HEK293 (cell line): Measurements from ENCODE around the gene TDRD10.

ENCODE experiments used
- CTCF ChIA-PET: fragments of 350-600 bp; formaldehyde crosslinking; extraction: SDS; loops from one replicate; lab custom pipeline; 2021; ENCODE audit warnings: antibody characterized with exemption; lab: Yijun Ruan, JAX
- POLR2A ChIA-PET: fragments of 300-600 bp; formaldehyde crosslinking; extraction: SDS; loops from one replicate; lab custom pipeline; 2020; ENCODE audit warnings: antibody characterized with exemption, inconsistent platforms; lab: Yijun Ruan, JAX
- H3K27ac ChIP-seq: fragments of 200-500 bp; sonication (Bioruptor generic); 2 replicates; pipeline ENCODE4 v1.5.1; 2014; ENCODE audit warnings: low read depth, low read length, control low read depth, inconsistent platforms; ENCODE audit errors: extremely low read depth
- H3K36me3 ChIP-seq, 2 experiments: fragments of 200-500 bp in 1 of 2; sonication (Bioruptor generic) in 1 of 2; 1 replicate in 1 of 2; 2 replicates in 1 of 2; pipeline ENCODE4 v1.5.1; 2014 to 2017; ENCODE audit warnings: inconsistent platforms in 2 of 2, low read length in 2 of 2; ENCODE audit not compliant: control insufficient read depth in 2 of 2, insufficient read depth in 1 of 2
- H3K4me1 ChIP-seq: fragments of 200-500 bp; sonication (Bioruptor generic); 2 replicates; pipeline ENCODE4 v1.5.1; 2014; ENCODE audit warnings: mild to moderate bottlenecking, low read length, inconsistent platforms; ENCODE audit not compliant: control insufficient read depth, insufficient read depth
- H3K4me3 ChIP-seq: 2 replicates; pipeline ENCODE4 v1.5.1; 2011; ENCODE audit warnings: low read depth, mild to moderate bottlenecking, control low read depth, low read length, moderate library complexity
- H3K9me3 ChIP-seq: fragments of 200-500 bp; sonication (Bioruptor generic); 2 replicates; pipeline ENCODE4 v1.5.1; 2014; ENCODE audit warnings: low read depth, low read length, inconsistent platforms; ENCODE audit not compliant: control insufficient read depth, insufficient read depth
- BCL11A ChIP-seq: fragments of 450-650 bp; formaldehyde crosslinking; IDR thresholded peaks from 2 replicates; pipeline ENCODE4 v1.5.1; 2016; ENCODE audit warnings: low read depth, missing biosample characterization, missing genetic modification characterization
- BCL11B ChIP-seq: fragments of 450-650 bp; formaldehyde crosslinking; IDR thresholded peaks from 2 replicates; pipeline ENCODE4 v1.5.1; 2016; ENCODE audit warnings: low read depth, missing biosample characterization, missing genetic modification characterization
- HIC1 ChIP-seq: fragments of 450-650 bp; formaldehyde crosslinking; IDR thresholded peaks from 2 replicates; pipeline ENCODE4 v1.5.1; 2016; ENCODE audit warnings: missing biosample characterization, missing genetic modification characterization
- KLF7 ChIP-seq: fragments of 450-650 bp; formaldehyde crosslinking; IDR thresholded peaks from 2 replicates; pipeline ENCODE4 v1.5.1; 2016; ENCODE audit warnings: missing biosample characterization, missing genetic modification characterization, borderline replicate concordance
- MZF1 ChIP-seq: fragments of 450-650 bp; formaldehyde crosslinking; IDR thresholded peaks from 2 replicates; pipeline ENCODE4 v1.5.1; 2017; ENCODE audit warnings: missing biosample characterization, missing genetic modification characterization, borderline replicate concordance
- PATZ1 ChIP-seq: fragments of 450-650 bp; formaldehyde crosslinking; IDR thresholded peaks from 2 replicates; pipeline ENCODE4 v1.5.1; 2016; ENCODE audit warnings: missing biosample characterization, missing genetic modification characterization
- SP2 ChIP-seq: fragments of 450-650 bp; formaldehyde crosslinking; IDR thresholded peaks from 2 replicates; pipeline ENCODE4 v1.5.1; 2016; ENCODE audit warnings: missing biosample characterization, missing genetic modification characterization
- YY1 ChIP-seq: fragments of 450-650 bp; formaldehyde crosslinking; IDR thresholded peaks from 2 replicates; pipeline ENCODE4 v1.5.1; 2018; ENCODE audit warnings: missing biosample characterization, missing genetic modification characterization
- YY2 ChIP-seq: fragments of 450-650 bp; formaldehyde crosslinking; IDR thresholded peaks from 2 replicates; pipeline ENCODE4 v1.5.1; 2016; ENCODE audit warnings: missing biosample characterization, missing genetic modification characterization
- ZBTB1 ChIP-seq: fragments of 450-650 bp; formaldehyde crosslinking; IDR thresholded peaks from 2 replicates; pipeline ENCODE4 v1.5.1; 2016; ENCODE audit warnings: missing biosample characterization, missing genetic modification characterization
- ZBTB10 ChIP-seq: fragments of 450-650 bp; formaldehyde crosslinking; IDR thresholded peaks from 2 replicates; pipeline ENCODE4 v1.5.1; 2016; ENCODE audit warnings: missing biosample characterization, missing genetic modification characterization
- ZBTB17 ChIP-seq: fragments of 450-650 bp; formaldehyde crosslinking; IDR thresholded peaks from 2 replicates; pipeline ENCODE4 v1.5.1; 2016; ENCODE audit warnings: missing biosample characterization, missing genetic modification characterization
- ZBTB8A ChIP-seq: fragments of 450-650 bp; formaldehyde crosslinking; IDR thresholded peaks from 2 replicates; pipeline ENCODE4 v1.5.1; 2016; ENCODE audit warnings: missing biosample characterization, missing genetic modification characterization
- ZFHX2 ChIP-seq: fragments of 450-650 bp; formaldehyde crosslinking; conservative IDR thresholded peaks from 2 replicates; pipeline ENCODE4 v1.5.1; 2016; ENCODE audit warnings: missing biosample characterization, missing genetic modification characterization
- ZNF112 ChIP-seq: fragments of 450-650 bp; formaldehyde crosslinking; IDR thresholded peaks from 2 replicates; pipeline ENCODE4 v1.5.0; 2017; ENCODE audit warnings: missing biosample characterization, missing genetic modification characterization
- ZNF324 ChIP-seq: fragments of 450-650 bp; formaldehyde crosslinking; IDR thresholded peaks from 2 replicates; pipeline ENCODE4 v1.5.1; 2016; ENCODE audit warnings: missing biosample characterization, missing genetic modification characterization
- ZNF335 ChIP-seq: fragments of 450-650 bp; formaldehyde crosslinking; conservative IDR thresholded peaks from 2 replicates; pipeline ENCODE4 v1.5.1; 2016; ENCODE audit warnings: missing biosample characterization, missing genetic modification characterization
- ZNF416 ChIP-seq: fragments of 450-650 bp; formaldehyde crosslinking; IDR thresholded peaks from 2 replicates; pipeline ENCODE4 v1.5.1; 2016; ENCODE audit warnings: missing biosample characterization, missing genetic modification characterization
- ZNF426 ChIP-seq: fragments of 450-650 bp; formaldehyde crosslinking; IDR thresholded peaks from 2 replicates; pipeline ENCODE4 v1.5.1; 2017; ENCODE audit warnings: missing biosample characterization, missing genetic modification characterization, mild to moderate bottlenecking, inconsistent platforms, moderate library complexity
- ZNF473 ChIP-seq: fragments of 450-650 bp; formaldehyde crosslinking; IDR thresholded peaks from 2 replicates; pipeline ENCODE4 v1.5.1; 2017; ENCODE audit warnings: missing biosample characterization, missing genetic modification characterization
- ZNF501 ChIP-seq: fragments of 450-650 bp; formaldehyde crosslinking; IDR thresholded peaks from 2 replicates; pipeline ENCODE4 v1.5.1; 2016; ENCODE audit warnings: missing biosample characterization, missing genetic modification characterization
- ZNF510 ChIP-seq: fragments of 450-650 bp; formaldehyde crosslinking; IDR thresholded peaks from 2 replicates; pipeline ENCODE4 v1.5.1; 2018; ENCODE audit warnings: mild to moderate bottlenecking, missing genetic modification characterization, missing biosample characterization; ENCODE audit not compliant: insufficient replicate concordance
- ZNF596 ChIP-seq: fragments of 450-650 bp; IDR thresholded peaks from 2 replicates; pipeline ENCODE4 v1.5.0; 2018; ENCODE audit warnings: missing biosample characterization, mild to moderate bottlenecking, missing genetic modification characterization, moderate library complexity
- ZNF600 ChIP-seq: fragments of 450-650 bp; formaldehyde crosslinking; IDR thresholded peaks from 2 replicates; pipeline ENCODE4 v1.5.1; 2016; ENCODE audit warnings: missing biosample characterization, missing genetic modification characterization
- ZNF610 ChIP-seq: fragments of 450-650 bp; formaldehyde crosslinking; IDR thresholded peaks from 2 replicates; pipeline ENCODE4 v1.5.1; 2016; ENCODE audit warnings: missing biosample characterization, missing genetic modification characterization, borderline replicate concordance
- ZNF645 ChIP-seq: fragments of 450-650 bp; formaldehyde crosslinking; IDR thresholded peaks from 2 replicates; pipeline ENCODE4; 2016; ENCODE audit warnings: missing biosample characterization, missing genetic modification characterization
- ZNF654 ChIP-seq: fragments of 450-650 bp; formaldehyde crosslinking; IDR thresholded peaks from 2 replicates; pipeline ENCODE4 v1.5.1; 2016; ENCODE audit warnings: low read depth, missing biosample characterization, missing genetic modification characterization
- ZNF670 ChIP-seq: fragments of 450-650 bp; formaldehyde crosslinking; IDR thresholded peaks from 2 replicates; pipeline ENCODE4 v1.5.1; 2016; ENCODE audit warnings: missing biosample characterization, missing genetic modification characterization, low read depth
- ZNF768 ChIP-seq: fragments of 450-650 bp; formaldehyde crosslinking; IDR thresholded peaks from 2 replicates; pipeline ENCODE4 v1.5.1; 2018; ENCODE audit warnings: missing biosample characterization, mild to moderate bottlenecking, missing genetic modification characterization
- ZNF776 ChIP-seq: fragments of 450-650 bp; formaldehyde crosslinking; IDR thresholded peaks from 2 replicates; pipeline ENCODE4 v1.5.0; 2017; ENCODE audit warnings: missing biosample characterization, missing genetic modification characterization, borderline replicate concordance
- ZNF837 ChIP-seq: fragments of 450-650 bp; formaldehyde crosslinking; IDR thresholded peaks from 2 replicates; pipeline ENCODE4 v1.5.1; 2016; ENCODE audit warnings: missing biosample characterization, missing genetic modification characterization

TDRD10 gene

GRCh38 chr1:154559466-154560044 lies 57.5 kb downstream of the TDRD10 start:
- CTCF ChIA-PET, result interaction anchor here (0.6 to 2.3 kb wide), 51 partner anchors 9 to 532 kb away, joined by 3 to 35 read pairs (median 4); partner anchors contain the start of gene KCNN3
- Histone ChIP-seq H3K4me1 (no peaks in the 10 kb centered on the region), H3K27ac (peak overlapping the region; percentile 73), H3K4me3 (peak overlapping the region; percentile 81; the same call in 1 of the 2 replicates), H3K9me3 (no peaks in the 10 kb centered on the region), H3K36me3 (peaks cover 0 to 20% of the 10 kb centered on the region in 2 experiments; a peak in 1 of 3 replicates)
- POLR2A ChIA-PET, result interaction anchor here (0.5 to 0.7 kb wide), 2 partner anchors 397 to 478 kb away, joined by 3 to 7 read pairs; partner anchors contain the start of gene PBXIP1
- TF ChIP-seq ZBTB10, result no peak
- TF ChIP-seq ZNF776 (tag by site-specific recombination), result no peak
- TF ChIP-seq ZBTB8A (tag by site-specific recombination), result peak; percentile 55; the same call in 1 of the 2 replicates
- TF ChIP-seq ZNF416 (tag by site-specific recombination), result no peak
- TF ChIP-seq ZNF654 (tag by site-specific recombination), result peak; percentile 97
- no peak for TF ChIP-seq ZNF645
- no peak for TF ChIP-seq KLF7 (tag by site-specific recombination)
- TF ChIP-seq YY1, result 0 out of 2 replicates have a peak, but pooled peaks have one; percentile 1
- no peak for TF ChIP-seq ZNF610 (tag by site-specific recombination)
- peak; percentile 33 for TF ChIP-seq MZF1 (tag by site-specific recombination)
- TF ChIP-seq YY2 (tag by site-specific recombination), result peak; percentile 50; the same call in 1 of the 2 replicates
- TF ChIP-seq ZNF510, result no peak
- no peak; the same call in 1 of the 2 replicates for TF ChIP-seq ZNF324
- TF ChIP-seq ZFHX2 (tag by site-specific recombination), result no peak
- no peak for TF ChIP-seq ZNF768 (tag by site-specific recombination)
- no peak for TF ChIP-seq SP2 (tag by site-specific recombination)
- no peak; the same call in 1 of the 2 replicates for TF ChIP-seq HIC1 (tag by site-specific recombination)
- no peak for TF ChIP-seq ZBTB1 (tag by site-specific recombination)
- TF ChIP-seq ZNF600, result 0 out of 2 replicates have a peak, but pooled peaks have one; percentile 44
- no peak for TF ChIP-seq BCL11B
- TF ChIP-seq ZNF670 (tag by site-specific recombination), result no peak
- TF ChIP-seq ZBTB17 (tag by site-specific recombination), result 0 out of 2 replicates have a peak, but pooled peaks have one; percentile 29
- TF ChIP-seq ZNF837 (tag by site-specific recombination), result no peak
- TF ChIP-seq ZNF473 (tag by site-specific recombination), result no peak
- no peak for TF ChIP-seq ZNF112 (tag by site-specific recombination)
- no peak for TF ChIP-seq BCL11A
- TF ChIP-seq ZNF501 (tag by site-specific recombination), result no peak
- no peak for TF ChIP-seq ZNF596
- no peak for TF ChIP-seq ZNF426 (tag by site-specific recombination)
- no peak for TF ChIP-seq PATZ1
- TF ChIP-seq ZNF335 (tag by site-specific recombination), result no peak
